SK-N-SH (cell line): ENCODE data around the gene CHST12. TPM values are rescaled to one million over a fixed set of nuclear protein-coding genes. Genes with fewer than 3 reads are reported as not detected.

Source experiments
- CTCF ChIA-PET: fragments of 300-600, 350-600 bp; formaldehyde crosslinking; extraction: SDS; loops from one replicate; lab custom pipeline; 2021; lab: Yijun Ruan, JAX
- POLR2A ChIA-PET: fragments of 350-600 bp; sonication (Branson Sonifier 250); formaldehyde crosslinking; extraction: SDS; loops from one replicate; lab custom pipeline; 2020; ENCODE audit warnings: antibody characterized with exemption, inconsistent platforms; lab: Yijun Ruan, JAX
- DNase-seq: peaks from one replicate; pipeline ENCODE4 v3.0.0; 2012
- H2AFZ ChIP-seq: fragments of 200-600 bp; sonication (generic); 2 replicates; pipeline ENCODE4 v1.8.1; 2016; ENCODE audit warnings: antibody characterized with exemption, mild to moderate bottlenecking, low read depth
- H3F3A ChIP-seq: fragments of 200-600 bp; sonication (generic); replicated peaks from 2 replicates; pipeline ENCODE3; 2016; ENCODE audit warnings: antibody characterized with exemption, mild to moderate bottlenecking; ENCODE audit not compliant: insufficient read depth
- H3K27ac ChIP-seq, 2 experiments: fragments of 200-500 bp in 1 of 2; fragments of 200-600 bp in 1 of 2; sonication (Bioruptor generic) in 1 of 2; sonication (generic), shearing (Covaris generic) in 1 of 2; 2 replicates each; pipeline versions ENCODE4 v1.5.1 to v1.6.1; 2014 to 2016; ENCODE audit warnings: low read depth in 2 of 2, inconsistent platforms in 1 of 2, low read length in 1 of 2, mild to moderate bottlenecking in 1 of 2, mixed read lengths in 1 of 2
- H3K27me3 ChIP-seq: fragments of 200-600 bp; sonication (generic), shearing (Covaris generic); 2 replicates; pipeline ENCODE4 v1.6.1; 2016; ENCODE audit warnings: mixed run types; ENCODE audit not compliant: insufficient read depth
- H3K36me3 ChIP-seq, 2 experiments: fragments of 200-500 bp in 1 of 2; fragments of 200-600 bp in 1 of 2; sonication (Bioruptor generic) in 1 of 2; sonication (generic) in 1 of 2; replicated peaks in 1 of 2; 2 replicates each; pipeline versions ENCODE3 to v1.5.1; 2014 to 2016; ENCODE audit warnings: low read length in 1 of 2, mild to moderate bottlenecking in 1 of 2; ENCODE audit not compliant: insufficient read depth in 2 of 2, control insufficient read depth in 1 of 2
- H3K4me1 ChIP-seq, 2 experiments: fragments of 200-500 bp in 1 of 2; fragments of 200-600 bp in 1 of 2; sonication (Bioruptor generic) in 1 of 2; sonication (generic), shearing (Covaris generic) in 1 of 2; 2 replicates each; pipeline versions ENCODE4 v1.5.1 to v1.6.1; 2014 to 2016; ENCODE audit warnings: low read depth in 1 of 2, low read length in 1 of 2, mixed run types in 1 of 2; ENCODE audit not compliant: insufficient read depth in 2 of 2, control insufficient read depth in 1 of 2
- H3K4me2 ChIP-seq: fragments of 200-600 bp; sonication (generic), shearing (Covaris generic); 2 replicates; pipeline ENCODE4 v1.6.1; 2017; ENCODE audit warnings: mixed run types
- H3K4me3 ChIP-seq, 2 experiments: fragments of 200-500 bp in 1 of 2; fragments of 200-600 bp in 1 of 2; sonication (Bioruptor generic) in 1 of 2; sonication (generic), shearing (Covaris generic) in 1 of 2; 2 replicates each; pipeline versions ENCODE4 v1.5.1 to v1.8.1; 2014 to 2016; ENCODE audit warnings: low read depth in 2 of 2, inconsistent platforms in 1 of 2, low read length in 1 of 2, mild to moderate bottlenecking in 1 of 2, mixed read lengths in 1 of 2, moderate library complexity in 1 of 2
- H3K79me2 ChIP-seq: fragments of 200-600 bp; sonication (generic); 2 replicates; pipeline ENCODE4 v1.8.1; 2017; ENCODE audit warnings: mild to moderate bottlenecking; ENCODE audit not compliant: insufficient read depth
- H3K9ac ChIP-seq: fragments of 200-600 bp; sonication (generic); 2 replicates; pipeline ENCODE4 v1.6.1; 2017; ENCODE audit warnings: mixed run types
- H3K9me2 ChIP-seq: fragments of 200-600 bp; sonication (generic); 2 replicates; pipeline ENCODE4 v1.6.1; 2017; ENCODE audit warnings: mixed run types
- H3K9me3 ChIP-seq: fragments of 200-600 bp; sonication (generic); 2 replicates; pipeline ENCODE4 v1.6.1; 2017; ENCODE audit warnings: mixed run types, mild to moderate bottlenecking, moderate library complexity
- H4K20me1 ChIP-seq: fragments of 200-600 bp; sonication (generic); 2 replicates; pipeline ENCODE4 v1.6.1; 2017; ENCODE audit warnings: mild to moderate bottlenecking, mixed run types; ENCODE audit not compliant: insufficient read depth
- CHD2 ChIP-seq: fragments of 150-350 bp; IDR thresholded peaks from 2 replicates; pipeline ENCODE4 v1.6.1; 2018; ENCODE audit warnings: low read length; ENCODE audit not compliant: partially characterized antibody
- ELF1 ChIP-seq: IDR thresholded peaks from 2 replicates; pipeline ENCODE4 v1.4.0; 2012
- EP300 ChIP-seq, 2 experiments: IDR thresholded peaks; 2 replicates each; pipeline versions ENCODE4 v1.4.0 to v1.6.1; 2012; ENCODE audit warnings: borderline replicate concordance in 1 of 2, low read depth in 1 of 2, low read length in 1 of 2
- FOXM1 ChIP-seq: IDR thresholded peaks from 2 replicates; pipeline ENCODE4 v1.4.0; 2012; ENCODE audit warnings: low read depth, mild to moderate bottlenecking
- GATA2 ChIP-seq: sonication (generic); formaldehyde crosslinking; IDR thresholded peaks from 2 replicates; pipeline ENCODE4 v1.5.0; 2020; ENCODE audit warnings: mild to moderate bottlenecking, missing genetic modification reagents
- MEF2A ChIP-seq: IDR thresholded peaks from 2 replicates; pipeline ENCODE4 v1.4.0; 2012; ENCODE audit warnings: low read depth, borderline replicate concordance
- NFIC ChIP-seq: IDR thresholded peaks from 2 replicates; pipeline ENCODE4 v1.4.0; 2012; ENCODE audit warnings: borderline replicate concordance
- RXRA ChIP-seq: IDR thresholded peaks from 2 replicates; pipeline ENCODE4 v1.4.0; 2012; ENCODE audit warnings: low read depth, mild to moderate bottlenecking, borderline replicate concordance
- SMC3 ChIP-seq: IDR thresholded peaks from 2 replicates; pipeline ENCODE4 v1.6.1; 2012; ENCODE audit warnings: low read depth, low read length, improper control_type of control experiment
- WGBS: methylation state at CpG from one replicate; pipeline ENCODE4 v1.1.6; 2017; ENCODE audit warnings: low lambda C conversion rate; 5-methylcytosine and 5-hydroxymethylcytosine counted together
- polyA plus RNA-seq, 3 experiments: library from polyadenylated mRNA; depleted of rRNA; stranded (reverse); fragments of >200 nt; gene quantifications; 2 replicates each; pipeline ENCODE4 v1.2.3, GENCODE V29; 2012
- TF ChIP-seq, protein P1 (sequence below): IDR thresholded peaks from 2 replicates; pipeline ENCODE4; 2012
- TF ChIP-seq, protein P2 (sequence below): IDR thresholded peaks from 2 replicates; pipeline ENCODE4 v1.6.1; 2012; ENCODE audit warnings: mild to moderate bottlenecking, low read depth, low read length, moderate library complexity
- TF ChIP-seq, protein P3 (sequence below): fragments of 150-350 bp; IDR thresholded peaks from 2 replicates; pipeline ENCODE4 v1.6.1; 2017; ENCODE audit warnings: antibody characterized with exemption, low read length, low read depth, borderline replicate concordance
- TF ChIP-seq, protein P4 (sequence below): IDR thresholded peaks from 2 replicates; pipeline ENCODE4 v1.4.0; 2012; ENCODE audit warnings: low read depth, borderline replicate concordance
- TF ChIP-seq, protein P5 (sequence below): IDR thresholded peaks from 2 replicates; pipeline ENCODE4 v1.4.0; 2012; ENCODE audit warnings: low read depth, borderline replicate concordance
- TF ChIP-seq, protein P6 (sequence below): fragments of 200-600 bp; sonication (generic); IDR thresholded peaks from 2 replicates; pipeline ENCODE4 v1.6.1; 2017; ENCODE audit warnings: antibody characterized with exemption, mild to moderate bottlenecking, moderate library complexity

CHST12 gene
- polyA plus RNA-seq, 1 of the 3 experiments (the other 2 are of a cell fraction) = 32.7 TPM

DNA sequence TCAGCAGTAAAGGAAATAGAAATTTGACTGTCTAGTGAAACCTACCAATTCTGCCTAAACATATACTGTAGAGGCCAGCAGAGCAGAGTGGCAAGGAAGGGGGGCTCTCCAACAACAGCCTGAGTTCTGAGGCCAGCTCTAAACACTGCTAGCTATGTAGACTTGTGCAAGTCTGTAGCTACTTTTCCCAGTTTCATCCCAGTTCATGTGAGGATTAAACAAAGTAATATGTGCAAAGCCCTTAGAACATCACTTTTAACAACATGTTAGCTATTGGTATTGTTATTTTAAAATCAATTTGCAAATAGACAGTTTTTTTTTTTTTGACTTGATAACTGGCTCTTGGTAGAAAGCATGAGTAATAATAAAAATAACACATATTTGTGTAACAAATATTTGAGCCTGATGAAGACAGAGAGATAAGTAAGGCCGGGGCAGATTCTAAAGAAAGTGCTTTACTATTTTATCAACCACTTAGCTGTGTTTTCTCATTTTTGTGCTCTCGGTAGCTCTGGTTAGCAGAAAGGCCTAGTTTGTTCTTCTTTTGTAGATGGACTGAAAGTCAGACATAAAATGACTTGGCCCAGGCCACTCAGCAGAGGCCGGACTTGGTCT lies 9.3 kb downstream of the CHST12 start:
- Histone ChIP-seq H4K20me1 (peaks cover 15% of the 10 kb centered on the region; the same call in 1 of the 2 replicates), H3K4me2 (peak overlapping the region; percentile 52), H3F3A (peaks cover 28% of the 10 kb centered on the region), H3K9me2 (no peaks in the 10 kb centered on the region), H3K36me3 (no peaks in the 10 kb centered on the region), H3K4me3 (no peak overlapping the region), H3K27me3 (no peaks in the 10 kb centered on the region), H3K79me2 (peaks cover 35% of the 10 kb centered on the region), H2AFZ (no peak overlapping the region), H3K9ac (no peak overlapping the region), H3K9me3 (no peaks in the 10 kb centered on the region), H3K4me1 (peaks cover 9 to 23% of the 10 kb centered on the region in 2 experiments; a peak in 3 of 4 replicates), H3K27ac (peak overlapping the region in 1 of 2 experiments; percentile 58; a peak in 2 of 4 replicates)
- TF ChIP-seq SMC3 = no peak
- no peak for TF ChIP-seq FOXM1
- ChIA-PET CTCF (interaction anchor here (0.6 to 2.8 kb wide), 7 partner anchors 11 to 56 kb away, joined by 3 to 9 read pairs (median 3); no protein-coding TSS in a partner anchor), POLR2A (no interaction called here)
- no peak for DNase-seq
- WGBS = 84% methylated on average over 3 of the region's 3 CpGs

DNA sequence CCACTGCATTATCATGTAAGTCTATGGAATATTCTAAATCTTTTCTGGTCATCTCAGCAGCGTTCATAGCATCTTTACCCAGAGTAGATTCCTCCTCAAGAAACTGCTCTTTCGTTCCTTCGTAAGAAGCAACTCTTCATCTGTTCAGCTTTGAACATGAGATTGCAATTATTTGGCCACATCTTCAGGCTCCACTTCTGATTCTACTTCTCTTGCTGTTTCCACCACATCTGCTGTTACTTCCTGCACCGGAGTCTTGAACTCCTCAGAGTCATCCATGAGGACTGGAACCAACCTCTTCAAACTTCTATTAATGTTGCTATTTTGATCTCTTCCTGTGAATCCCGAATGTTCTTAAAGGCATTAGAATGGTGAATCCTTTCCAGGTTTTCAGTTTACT lies 12.7 kb downstream of the CHST12 start:
- Histone ChIP-seq H3K4me3 (no peak overlapping the region), H3K9me3 (no peaks in the 10 kb centered on the region), H3K9me2 (no peaks in the 10 kb centered on the region), H3K4me2 (no peak overlapping the region), H3K9ac (no peak overlapping the region), H3K4me1 (peaks cover 0 to 9% of the 10 kb centered on the region in 2 experiments; a peak in 3 of 4 replicates), H2AFZ (no peak overlapping the region), H3K27ac (no peak overlapping the region), H3K79me2 (peaks cover 42% of the 10 kb centered on the region), H3F3A (peaks cover 25% of the 10 kb centered on the region), H3K36me3 (no peaks in the 10 kb centered on the region), H3K27me3 (no peaks in the 10 kb centered on the region), H4K20me1 (peaks cover 7% of the 10 kb centered on the region; the same call in 1 of the 2 replicates)
- ChIA-PET CTCF (no interaction called here), POLR2A (no interaction called here)
- no peak for DNase-seq
- 96% methylated on average over 5 of the region's 5 CpGs for WGBS
- TF ChIP-seq, protein P1, sequence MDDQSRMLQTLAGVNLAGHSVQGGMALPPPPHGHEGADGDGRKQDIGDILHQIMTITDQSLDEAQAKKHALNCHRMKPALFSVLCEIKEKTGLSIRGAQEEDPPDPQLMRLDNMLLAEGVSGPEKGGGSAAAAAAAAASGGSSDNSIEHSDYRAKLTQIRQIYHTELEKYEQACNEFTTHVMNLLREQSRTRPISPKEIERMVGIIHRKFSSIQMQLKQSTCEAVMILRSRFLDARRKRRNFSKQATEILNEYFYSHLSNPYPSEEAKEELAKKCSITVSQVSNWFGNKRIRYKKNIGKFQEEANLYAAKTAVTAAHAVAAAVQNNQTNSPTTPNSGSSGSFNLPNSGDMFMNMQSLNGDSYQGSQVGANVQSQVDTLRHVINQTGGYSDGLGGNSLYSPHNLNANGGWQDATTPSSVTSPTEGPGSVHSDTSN = no peak
- TF ChIP-seq EP300 (IDR thresholded peaks at IDR 0.05; ENCODE audit: borderline replicate concordance in 1 of 2, low read depth in 1 of 2, low read length in 1 of 2) (no peak), RXRA (no peak), FOXM1 (no peak), MEF2A (no peak), ELF1 (no peak), GATA2 (CRISPR knock-in tag) (no peak), SMC3 (no peak), NFIC (no peak), CHD2 (no peak)
- TF ChIP-seq, protein P2, sequence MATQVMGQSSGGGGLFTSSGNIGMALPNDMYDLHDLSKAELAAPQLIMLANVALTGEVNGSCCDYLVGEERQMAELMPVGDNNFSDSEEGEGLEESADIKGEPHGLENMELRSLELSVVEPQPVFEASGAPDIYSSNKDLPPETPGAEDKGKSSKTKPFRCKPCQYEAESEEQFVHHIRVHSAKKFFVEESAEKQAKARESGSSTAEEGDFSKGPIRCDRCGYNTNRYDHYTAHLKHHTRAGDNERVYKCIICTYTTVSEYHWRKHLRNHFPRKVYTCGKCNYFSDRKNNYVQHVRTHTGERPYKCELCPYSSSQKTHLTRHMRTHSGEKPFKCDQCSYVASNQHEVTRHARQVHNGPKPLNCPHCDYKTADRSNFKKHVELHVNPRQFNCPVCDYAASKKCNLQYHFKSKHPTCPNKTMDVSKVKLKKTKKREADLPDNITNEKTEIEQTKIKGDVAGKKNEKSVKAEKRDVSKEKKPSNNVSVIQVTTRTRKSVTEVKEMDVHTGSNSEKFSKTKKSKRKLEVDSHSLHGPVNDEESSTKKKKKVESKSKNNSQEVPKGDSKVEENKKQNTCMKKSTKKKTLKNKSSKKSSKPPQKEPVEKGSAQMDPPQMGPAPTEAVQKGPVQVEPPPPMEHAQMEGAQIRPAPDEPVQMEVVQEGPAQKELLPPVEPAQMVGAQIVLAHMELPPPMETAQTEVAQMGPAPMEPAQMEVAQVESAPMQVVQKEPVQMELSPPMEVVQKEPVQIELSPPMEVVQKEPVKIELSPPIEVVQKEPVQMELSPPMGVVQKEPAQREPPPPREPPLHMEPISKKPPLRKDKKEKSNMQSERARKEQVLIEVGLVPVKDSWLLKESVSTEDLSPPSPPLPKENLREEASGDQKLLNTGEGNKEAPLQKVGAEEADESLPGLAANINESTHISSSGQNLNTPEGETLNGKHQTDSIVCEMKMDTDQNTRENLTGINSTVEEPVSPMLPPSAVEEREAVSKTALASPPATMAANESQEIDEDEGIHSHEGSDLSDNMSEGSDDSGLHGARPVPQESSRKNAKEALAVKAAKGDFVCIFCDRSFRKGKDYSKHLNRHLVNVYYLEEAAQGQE = no peak
- TF ChIP-seq, protein P3, sequence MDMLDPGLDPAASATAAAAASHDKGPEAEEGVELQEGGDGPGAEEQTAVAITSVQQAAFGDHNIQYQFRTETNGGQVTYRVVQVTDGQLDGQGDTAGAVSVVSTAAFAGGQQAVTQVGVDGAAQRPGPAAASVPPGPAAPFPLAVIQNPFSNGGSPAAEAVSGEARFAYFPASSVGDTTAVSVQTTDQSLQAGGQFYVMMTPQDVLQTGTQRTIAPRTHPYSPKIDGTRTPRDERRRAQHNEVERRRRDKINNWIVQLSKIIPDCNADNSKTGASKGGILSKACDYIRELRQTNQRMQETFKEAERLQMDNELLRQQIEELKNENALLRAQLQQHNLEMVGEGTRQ = no peak
- TF ChIP-seq, protein P4, sequence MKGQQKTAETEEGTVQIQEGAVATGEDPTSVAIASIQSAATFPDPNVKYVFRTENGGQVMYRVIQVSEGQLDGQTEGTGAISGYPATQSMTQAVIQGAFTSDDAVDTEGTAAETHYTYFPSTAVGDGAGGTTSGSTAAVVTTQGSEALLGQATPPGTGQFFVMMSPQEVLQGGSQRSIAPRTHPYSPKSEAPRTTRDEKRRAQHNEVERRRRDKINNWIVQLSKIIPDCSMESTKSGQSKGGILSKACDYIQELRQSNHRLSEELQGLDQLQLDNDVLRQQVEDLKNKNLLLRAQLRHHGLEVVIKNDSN = no peak
- TF ChIP-seq, protein P5, sequence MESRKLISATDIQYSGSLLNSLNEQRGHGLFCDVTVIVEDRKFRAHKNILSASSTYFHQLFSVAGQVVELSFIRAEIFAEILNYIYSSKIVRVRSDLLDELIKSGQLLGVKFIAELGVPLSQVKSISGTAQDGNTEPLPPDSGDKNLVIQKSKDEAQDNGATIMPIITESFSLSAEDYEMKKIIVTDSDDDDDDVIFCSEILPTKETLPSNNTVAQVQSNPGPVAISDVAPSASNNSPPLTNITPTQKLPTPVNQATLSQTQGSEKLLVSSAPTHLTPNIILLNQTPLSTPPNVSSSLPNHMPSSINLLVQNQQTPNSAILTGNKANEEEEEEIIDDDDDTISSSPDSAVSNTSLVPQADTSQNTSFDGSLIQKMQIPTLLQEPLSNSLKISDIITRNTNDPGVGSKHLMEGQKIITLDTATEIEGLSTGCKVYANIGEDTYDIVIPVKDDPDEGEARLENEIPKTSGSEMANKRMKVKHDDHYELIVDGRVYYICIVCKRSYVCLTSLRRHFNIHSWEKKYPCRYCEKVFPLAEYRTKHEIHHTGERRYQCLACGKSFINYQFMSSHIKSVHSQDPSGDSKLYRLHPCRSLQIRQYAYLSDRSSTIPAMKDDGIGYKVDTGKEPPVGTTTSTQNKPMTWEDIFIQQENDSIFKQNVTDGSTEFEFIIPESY = no peak
- TF ChIP-seq, protein P6, sequence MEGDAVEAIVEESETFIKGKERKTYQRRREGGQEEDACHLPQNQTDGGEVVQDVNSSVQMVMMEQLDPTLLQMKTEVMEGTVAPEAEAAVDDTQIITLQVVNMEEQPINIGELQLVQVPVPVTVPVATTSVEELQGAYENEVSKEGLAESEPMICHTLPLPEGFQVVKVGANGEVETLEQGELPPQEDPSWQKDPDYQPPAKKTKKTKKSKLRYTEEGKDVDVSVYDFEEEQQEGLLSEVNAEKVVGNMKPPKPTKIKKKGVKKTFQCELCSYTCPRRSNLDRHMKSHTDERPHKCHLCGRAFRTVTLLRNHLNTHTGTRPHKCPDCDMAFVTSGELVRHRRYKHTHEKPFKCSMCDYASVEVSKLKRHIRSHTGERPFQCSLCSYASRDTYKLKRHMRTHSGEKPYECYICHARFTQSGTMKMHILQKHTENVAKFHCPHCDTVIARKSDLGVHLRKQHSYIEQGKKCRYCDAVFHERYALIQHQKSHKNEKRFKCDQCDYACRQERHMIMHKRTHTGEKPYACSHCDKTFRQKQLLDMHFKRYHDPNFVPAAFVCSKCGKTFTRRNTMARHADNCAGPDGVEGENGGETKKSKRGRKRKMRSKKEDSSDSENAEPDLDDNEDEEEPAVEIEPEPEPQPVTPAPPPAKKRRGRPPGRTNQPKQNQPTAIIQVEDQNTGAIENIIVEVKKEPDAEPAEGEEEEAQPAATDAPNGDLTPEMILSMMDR = no peak
